MCF 10A (cell line): ENCODE results near the gene RFT1. TPM values are rescaled to one million over a fixed set of nuclear protein-coding genes. Genes with fewer than 3 reads are reported as not detected.

Source experiments
- BruUV-seq: library from RNA; stranded (reverse); fragments of 400-500 nt; replicated peaks from 2 replicates; lab custom pipeline; 2021; lab: Mats Ljungman, UMichigan
- CTCF ChIA-PET: fragments of 300-600 bp; sonication (Branson Sonifier 250); formaldehyde crosslinking; extraction: SDS; loops from one replicate; lab custom pipeline; 2021; ENCODE audit warnings: antibody characterized with exemption, inconsistent platforms; lab: Yijun Ruan, JAX
- POLR2A ChIA-PET: fragments of 300-600, 350-650 bp; sonication (Branson Sonifier 250); formaldehyde crosslinking; extraction: SDS; loops from one replicate; lab custom pipeline; 2020; ENCODE audit warnings: antibody characterized with exemption, inconsistent platforms; lab: Yijun Ruan, JAX
- DNase-seq: peaks from one replicate; pipeline ENCODE4 v3.0.0-alpha.2; 2018; ENCODE audit not compliant: unreplicated experiment
- H3K27ac Mint-ChIP-seq: one replicate; pipeline ENCODE4 v1.8.0; 2022; ENCODE audit warnings: mild to moderate bottlenecking, low read depth, mixed read lengths; ENCODE audit not compliant: unreplicated experiment
- H3K27me3 Mint-ChIP-seq: one replicate; pipeline ENCODE4 v1.8.0; 2022; ENCODE audit warnings: mixed read lengths; ENCODE audit not compliant: insufficient read depth, unreplicated experiment
- H3K36me3 Mint-ChIP-seq: one replicate; pipeline ENCODE4 v1.8.0; 2022; ENCODE audit warnings: mild to moderate bottlenecking, moderate library complexity, mixed read lengths; ENCODE audit not compliant: insufficient read depth, unreplicated experiment
- H3K4me1 Mint-ChIP-seq: one replicate; pipeline ENCODE4 v1.8.0; 2022; ENCODE audit warnings: mixed read lengths; ENCODE audit not compliant: insufficient read depth, unreplicated experiment
- H3K4me3 Mint-ChIP-seq: one replicate; pipeline ENCODE4 v1.8.0; 2022; ENCODE audit warnings: mild to moderate bottlenecking, moderate library complexity, mixed read lengths; ENCODE audit not compliant: unreplicated experiment
- H3K9me3 Mint-ChIP-seq: one replicate; pipeline ENCODE4 v1.8.0; 2022; ENCODE audit warnings: mixed read lengths; ENCODE audit not compliant: unreplicated experiment
- intact Hi-C: fragments of 100-400 bp; cut with micrococcal nuclease; formaldehyde crosslinking; loops from 2 replicates; pipeline ENCODE4 v1.14.1; 2022
- total RNA-seq: library from RNA; stranded (reverse); gene quantifications from 2 replicates; pipeline ENCODE4 v1.2.3, GENCODE V29; 2022
- TF ChIP-seq, protein P1 (sequence below): fragments of 200-600 bp; IDR thresholded peaks from one replicate; pipeline ENCODE4 v1.8.0; 2022; ENCODE audit warnings: antibody characterized with exemption, mild to moderate bottlenecking; ENCODE audit not compliant: unreplicated experiment

Gene RFT1
- total RNA-seq, 1 experiment from 2014 or later: 42.7 TPM

DNA sequence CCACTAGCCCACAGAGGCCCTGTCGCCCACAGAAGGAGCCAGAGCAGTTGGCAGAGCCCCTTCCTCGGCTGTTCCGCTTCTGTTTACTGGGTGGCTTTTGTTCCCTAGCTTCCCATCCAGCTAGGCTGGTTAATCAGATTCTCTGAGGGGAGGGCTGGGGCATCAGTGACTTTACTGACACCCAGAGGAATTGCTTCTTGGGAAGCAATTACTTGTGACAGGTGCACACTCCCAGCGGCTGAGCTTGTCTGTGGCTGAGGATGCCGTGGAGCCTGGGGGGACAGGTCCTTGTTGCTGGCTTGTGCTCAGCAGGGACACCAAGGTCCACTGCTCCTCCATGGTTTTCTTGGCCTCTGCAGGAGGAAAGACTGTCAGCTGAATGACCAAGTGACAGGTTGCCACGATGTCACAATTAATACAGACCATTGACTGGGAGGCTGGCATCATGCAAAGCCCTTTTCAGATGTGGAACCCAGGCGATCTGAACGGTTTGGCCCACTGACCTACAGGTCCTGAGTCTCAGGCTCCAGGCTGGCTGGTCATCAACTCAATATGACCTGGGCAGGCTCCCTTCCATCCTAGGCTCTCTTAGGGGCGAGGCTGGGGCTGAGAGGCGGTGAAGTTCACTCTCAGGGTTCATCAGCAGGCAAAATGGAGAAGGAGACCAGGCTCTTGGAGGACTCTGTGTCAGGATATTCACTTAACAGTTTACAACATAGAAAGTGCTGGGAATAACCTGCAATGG, 52.6 kb downstream of the RFT1 start:
- CTCF ChIA-PET: no interaction called here
- intact Hi-C loops: no loop called here
- no peaks in the 10 kb centered on the region for H3K4me1 Mint-ChIP-seq
- no peak for DNase-seq
- TF ChIP-seq, protein P1, sequence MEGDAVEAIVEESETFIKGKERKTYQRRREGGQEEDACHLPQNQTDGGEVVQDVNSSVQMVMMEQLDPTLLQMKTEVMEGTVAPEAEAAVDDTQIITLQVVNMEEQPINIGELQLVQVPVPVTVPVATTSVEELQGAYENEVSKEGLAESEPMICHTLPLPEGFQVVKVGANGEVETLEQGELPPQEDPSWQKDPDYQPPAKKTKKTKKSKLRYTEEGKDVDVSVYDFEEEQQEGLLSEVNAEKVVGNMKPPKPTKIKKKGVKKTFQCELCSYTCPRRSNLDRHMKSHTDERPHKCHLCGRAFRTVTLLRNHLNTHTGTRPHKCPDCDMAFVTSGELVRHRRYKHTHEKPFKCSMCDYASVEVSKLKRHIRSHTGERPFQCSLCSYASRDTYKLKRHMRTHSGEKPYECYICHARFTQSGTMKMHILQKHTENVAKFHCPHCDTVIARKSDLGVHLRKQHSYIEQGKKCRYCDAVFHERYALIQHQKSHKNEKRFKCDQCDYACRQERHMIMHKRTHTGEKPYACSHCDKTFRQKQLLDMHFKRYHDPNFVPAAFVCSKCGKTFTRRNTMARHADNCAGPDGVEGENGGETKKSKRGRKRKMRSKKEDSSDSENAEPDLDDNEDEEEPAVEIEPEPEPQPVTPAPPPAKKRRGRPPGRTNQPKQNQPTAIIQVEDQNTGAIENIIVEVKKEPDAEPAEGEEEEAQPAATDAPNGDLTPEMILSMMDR: no peak
- peaks cover 12% of the 10 kb centered on the region for H3K36me3 Mint-ChIP-seq
- H3K27me3 Mint-ChIP-seq: no peaks in the 10 kb centered on the region
- POLR2A ChIA-PET: interaction anchor here (0.5 kb wide), 1 partner anchor 22 kb away, joined by 4 read pairs; no protein-coding TSS in a partner anchor
- H3K4me3 Mint-ChIP-seq: no peak overlapping the region
- H3K9me3 Mint-ChIP-seq: no peaks in the 10 kb centered on the region
- no peak overlapping the region for H3K27ac Mint-ChIP-seq
- no TSS peak for BruUV-seq

DNA sequence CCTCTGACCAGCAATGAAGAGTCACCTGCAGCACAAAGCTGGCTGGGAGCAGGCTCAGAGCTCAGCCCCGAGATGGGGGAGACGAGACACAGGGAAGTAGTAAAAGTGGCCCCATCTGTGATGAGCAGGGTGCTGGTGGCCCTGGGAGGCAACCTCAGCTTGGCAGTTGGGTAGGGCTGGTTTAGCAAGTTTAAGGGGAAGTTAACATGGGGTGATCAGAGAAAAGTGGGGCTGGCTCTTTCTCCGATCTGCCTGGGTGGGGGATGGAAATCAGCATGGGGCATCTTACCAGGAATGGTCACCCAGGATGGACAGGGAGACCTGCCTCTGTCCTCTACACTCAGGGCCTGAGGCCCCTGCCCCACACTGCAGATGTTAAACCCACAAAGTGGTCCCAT, 54.5 kb downstream of the RFT1 start:
- no peak for DNase-seq
- TF ChIP-seq, protein P1: no peak
- CTCF ChIA-PET: interaction anchor here (1.1 to 4.0 kb wide), 3 partner anchors 142 to 334 kb away, joined by 3 to 21 read pairs (median 4); no protein-coding TSS in a partner anchor
- H3K27ac Mint-ChIP-seq: no peak overlapping the region
- no TSS peak for BruUV-seq
- H3K27me3 Mint-ChIP-seq: no peaks in the 10 kb centered on the region
- intact Hi-C loops: no loop called here
- H3K36me3 Mint-ChIP-seq: peaks cover 6% of the 10 kb centered on the region
- no peaks in the 10 kb centered on the region for H3K4me1 Mint-ChIP-seq
- H3K4me3 Mint-ChIP-seq: no peak overlapping the region
- POLR2A ChIA-PET: interaction anchor here (0.6 kb wide), 1 partner anchor 165 kb away, joined by 3 read pairs; no protein-coding TSS in a partner anchor
- no peaks in the 10 kb centered on the region for H3K9me3 Mint-ChIP-seq

GRCh38 chr3:53074761-53075742, 55.2 kb downstream of the RFT1 start:
- BruUV-seq: no TSS peak
- DNase-seq: no peak
- Mint-ChIP-seq H3K4me1 (no peaks in the 10 kb centered on the region), H3K9me3 (no peaks in the 10 kb centered on the region), H3K27ac (no peak overlapping the region), H3K27me3 (no peaks in the 10 kb centered on the region), H3K4me3 (no peak overlapping the region), H3K36me3 (peaks cover 6% of the 10 kb centered on the region)
- ChIA-PET CTCF (interaction anchor here (0.6 to 4.0 kb wide), 6 partner anchors 10 to 334 kb away, joined by 3 to 21 read pairs (median 4); no protein-coding TSS in a partner anchor), POLR2A (no interaction called here)
- TF ChIP-seq, protein P1: no peak
- intact Hi-C loops: no loop called here

GRCh38 chr3:53074366-53074696, 55.9 kb downstream of the RFT1 start:
- TF ChIP-seq, protein P1: no peak
- intact Hi-C loops: no loop called here
- CTCF ChIA-PET: interaction anchor here (0.6 to 4.0 kb wide), 5 partner anchors 11 to 333 kb away, joined by 3 to 21 read pairs (median 4); no protein-coding TSS in a partner anchor

More at GRCh38 chr3:53074366-53074696, 55.9 kb downstream of the RFT1 start:
- no peaks in the 10 kb centered on the region for H3K27me3 Mint-ChIP-seq
- H3K4me3 Mint-ChIP-seq: no peak overlapping the region
- BruUV-seq: no TSS peak
- POLR2A ChIA-PET: no interaction called here
- no peak for DNase-seq
- H3K27ac Mint-ChIP-seq: no peak overlapping the region
- peaks cover 6% of the 10 kb centered on the region for H3K36me3 Mint-ChIP-seq
- no peaks in the 10 kb centered on the region for H3K9me3 Mint-ChIP-seq
- no peaks in the 10 kb centered on the region for H3K4me1 Mint-ChIP-seq
